ENCODE results near the gene CMTR1.

DNA sequence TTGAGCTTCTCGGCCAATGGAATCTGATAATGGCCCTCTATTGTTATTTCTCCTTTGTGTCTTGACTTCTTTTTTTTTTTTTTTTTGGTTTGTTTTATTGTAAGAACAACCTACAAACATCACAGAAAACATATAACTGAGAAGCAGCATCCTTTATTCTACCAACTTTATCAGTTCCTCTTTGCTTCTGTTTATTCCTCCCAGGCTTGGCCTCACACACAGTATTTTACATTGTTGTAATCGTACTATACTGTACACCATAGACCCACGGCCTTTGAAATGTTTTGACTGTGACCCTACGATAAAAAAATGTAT lies 67.2 kb downstream of the CMTR1 start:
- no peak for TF ChIP-seq GATA2 (CRISPR knock-in tag; IDR thresholded peaks at IDR 0.05)
- TF ChIP-seq, protein P1, sequence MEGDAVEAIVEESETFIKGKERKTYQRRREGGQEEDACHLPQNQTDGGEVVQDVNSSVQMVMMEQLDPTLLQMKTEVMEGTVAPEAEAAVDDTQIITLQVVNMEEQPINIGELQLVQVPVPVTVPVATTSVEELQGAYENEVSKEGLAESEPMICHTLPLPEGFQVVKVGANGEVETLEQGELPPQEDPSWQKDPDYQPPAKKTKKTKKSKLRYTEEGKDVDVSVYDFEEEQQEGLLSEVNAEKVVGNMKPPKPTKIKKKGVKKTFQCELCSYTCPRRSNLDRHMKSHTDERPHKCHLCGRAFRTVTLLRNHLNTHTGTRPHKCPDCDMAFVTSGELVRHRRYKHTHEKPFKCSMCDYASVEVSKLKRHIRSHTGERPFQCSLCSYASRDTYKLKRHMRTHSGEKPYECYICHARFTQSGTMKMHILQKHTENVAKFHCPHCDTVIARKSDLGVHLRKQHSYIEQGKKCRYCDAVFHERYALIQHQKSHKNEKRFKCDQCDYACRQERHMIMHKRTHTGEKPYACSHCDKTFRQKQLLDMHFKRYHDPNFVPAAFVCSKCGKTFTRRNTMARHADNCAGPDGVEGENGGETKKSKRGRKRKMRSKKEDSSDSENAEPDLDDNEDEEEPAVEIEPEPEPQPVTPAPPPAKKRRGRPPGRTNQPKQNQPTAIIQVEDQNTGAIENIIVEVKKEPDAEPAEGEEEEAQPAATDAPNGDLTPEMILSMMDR (IDR thresholded peaks at IDR 0.05) = no peak
- no peak for TF ChIP-seq FOXM1 (IDR thresholded peaks at IDR 0.05; ENCODE audit: low read depth)
- no peak for TF ChIP-seq EP300 (IDR thresholded peaks at IDR 0.05; ENCODE audit: borderline replicate concordance in 1 of 2, low read depth in 1 of 2, low read length in 1 of 2)
- TF ChIP-seq SMC3 (IDR thresholded peaks at IDR 0.05; ENCODE audit: low read depth, low read length) = no peak
- TF ChIP-seq JUND (IDR thresholded peaks at IDR 0.05) = no peak
- TF ChIP-seq IRF3 (IDR thresholded peaks at IDR 0.05; ENCODE audit: low read depth, low read length) = no peak
- TF ChIP-seq MEF2A (IDR thresholded peaks at IDR 0.05; ENCODE audit: borderline replicate concordance, low read depth) = no peak
- TF ChIP-seq EZH2phosphoT487 (IDR thresholded peaks at IDR 0.05; ENCODE audit: borderline replicate concordance, low read depth) = no peak
- TF ChIP-seq CHD2 (IDR thresholded peaks at IDR 0.05; ENCODE audit: low read length, partially characterized antibody) = no peak
- no peak for TF ChIP-seq POLR2AphosphoS5 (IDR thresholded peaks at IDR 0.05; ENCODE audit: low read depth, low read length)
- TF ChIP-seq REST (IDR thresholded peaks at IDR 0.05; ENCODE audit: low read depth, low read length) = no peak
- TF ChIP-seq MXI1 (IDR thresholded peaks at IDR 0.05; ENCODE audit: low read depth, low read length) = no peak
- TF ChIP-seq ELF1 (IDR thresholded peaks at IDR 0.05) = no peak

Measured in SK-N-SH (cell line).